NCI-H2171 treated with DMSO at 0.1 percent for 48 hours (cell line): ENCODE results near the gene NKTR.

Source experiments
- DNase-seq: peaks from one replicate; lab custom pipeline; 2025; lab: John Stamatoyannopoulos, UW

Gene NKTR

GRCh38 chr3:42651248-42652091, 51.0 kb downstream of the NKTR start:
- no peak for DNase-seq

GRCh38 chr3:42652251-42652610, 51.7 kb downstream of the NKTR start:
- no peak for DNase-seq

DNA sequence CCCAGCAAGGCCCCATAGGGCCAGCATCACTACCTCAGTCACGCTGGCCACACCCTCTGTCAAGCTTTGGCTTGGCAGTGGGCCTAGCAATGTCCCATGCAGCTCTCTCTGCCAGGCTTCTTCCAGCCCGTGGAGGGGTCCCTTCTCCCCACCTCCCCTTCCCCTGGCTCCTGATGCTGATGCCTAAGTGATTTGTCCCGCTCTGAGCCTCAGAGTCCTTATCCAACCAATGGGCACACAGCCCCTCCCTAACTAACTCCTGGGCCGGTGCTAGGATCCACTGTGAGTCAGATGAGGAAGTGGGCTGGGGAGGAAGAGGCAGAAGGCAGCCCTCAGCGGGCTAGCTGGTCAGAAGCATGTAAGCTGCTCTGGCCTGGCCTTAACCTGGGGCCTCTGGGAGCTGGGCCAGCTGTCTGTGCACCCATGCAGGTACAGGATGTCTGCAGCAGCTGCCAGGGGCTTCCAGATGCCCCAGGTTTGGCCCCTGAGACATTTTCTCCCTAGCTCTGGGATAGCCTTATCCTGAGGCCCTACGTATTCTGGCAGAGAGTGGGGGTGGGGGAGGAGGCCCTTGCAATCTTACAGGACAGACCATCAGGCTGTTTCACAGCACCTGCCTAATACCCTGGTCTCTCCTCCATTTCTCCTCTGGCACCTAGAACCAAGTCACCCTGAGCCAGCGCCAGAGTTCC, 52.3 kb downstream of the NKTR start:
- DNase-seq, result peak; percentile 6

DNA sequence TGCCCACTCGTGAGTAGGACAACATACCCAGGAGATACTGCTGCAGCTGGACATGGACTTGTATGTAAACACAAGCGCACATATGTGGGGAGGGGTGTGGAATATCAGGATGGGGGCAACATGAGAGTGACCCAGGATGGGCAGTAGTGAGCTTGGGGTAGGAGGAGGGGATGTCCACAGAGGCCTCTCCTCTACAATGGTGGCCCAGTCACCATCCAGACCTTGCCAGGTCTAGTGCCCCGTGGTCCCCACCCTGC, 52.7 kb downstream of the NKTR start:
- DNase-seq, result no peak

- no peak for DNase-seq
Observed at GRCh38 chr3:42653560-42654330, 53.3 kb downstream of the NKTR start, which contains the start of gene ZBTB47. TSS of gene ZBTB47 (plus strand) at chr3:42653697. CDS start at chr3:42658356, 4,659 bp downstream.

DNA sequence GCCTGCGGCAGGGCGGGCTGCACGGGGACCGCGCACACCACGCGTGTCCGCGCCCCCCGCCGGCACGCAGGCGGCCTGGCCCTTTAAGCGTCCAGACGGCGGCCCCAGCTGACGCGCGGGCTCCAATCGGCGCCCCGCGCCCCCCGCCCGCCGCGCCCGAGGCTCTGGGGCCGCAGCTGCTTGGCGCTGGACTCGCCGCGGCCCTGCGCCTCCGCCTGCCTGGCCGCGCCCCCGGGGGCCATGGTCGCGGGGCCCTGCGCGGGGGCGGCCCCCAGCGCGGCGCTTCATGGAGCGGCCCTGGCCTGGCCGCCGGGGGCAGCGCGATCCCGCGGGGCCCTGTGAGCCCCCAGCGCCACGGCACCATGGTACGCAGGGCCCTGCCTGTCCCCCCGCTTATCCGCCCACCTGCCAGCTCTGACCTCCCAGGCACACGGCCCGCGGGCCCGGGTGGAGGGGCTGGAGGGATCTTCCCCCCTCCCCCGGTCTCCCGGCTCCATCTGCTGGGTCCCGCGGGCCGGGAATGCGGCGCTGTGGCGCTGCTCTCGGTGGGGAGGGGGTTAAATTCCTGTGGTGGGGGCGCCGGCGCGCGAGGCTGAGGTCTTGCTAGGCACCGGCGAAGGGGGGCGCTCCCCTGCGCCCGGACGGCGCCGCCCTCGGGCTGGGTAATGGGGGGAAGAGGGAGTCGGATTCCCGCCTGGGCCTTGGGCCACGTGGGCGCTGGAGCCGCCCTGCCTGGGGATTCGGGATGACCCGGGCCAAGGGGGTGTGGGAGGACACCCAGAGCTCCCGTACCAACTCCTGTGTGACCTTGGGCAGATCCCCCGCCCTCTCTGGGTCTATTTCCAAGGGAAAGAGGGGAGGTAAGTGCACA, 54.1 kb downstream of the NKTR start:
- DNase-seq, result no peak

- no peak for DNase-seq
Observed at GRCh38 chr3:42655331-42655888, 54.9 kb downstream of the NKTR start.

- no peak for DNase-seq
Observed at GRCh38 chr3:42655980-42656679, 55.6 kb downstream of the NKTR start.

GRCh38 chr3:42656680-42657610, 56.5 kb downstream of the NKTR start:
- no peak for DNase-seq

DNA sequence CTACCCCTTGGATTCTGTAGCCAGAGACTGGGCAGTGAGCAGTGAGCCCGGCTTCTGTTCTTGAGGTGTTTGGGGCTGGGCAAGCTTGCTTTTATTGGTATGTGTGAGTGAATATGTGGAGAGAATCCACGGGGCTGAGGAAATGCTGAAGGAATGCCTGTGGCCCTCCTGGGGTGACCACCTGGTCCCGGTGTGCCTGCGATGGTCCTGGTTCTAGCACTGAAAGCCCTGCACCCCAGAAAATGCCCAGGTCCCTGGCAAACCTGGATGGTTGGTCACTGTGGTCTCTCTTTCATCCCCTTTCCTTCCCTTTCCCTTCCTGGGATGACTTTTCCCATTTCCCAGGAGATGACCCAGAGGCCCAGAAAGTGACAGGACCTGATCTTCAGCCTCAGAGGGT, 57.2 kb downstream of the NKTR start:
- DNase-seq, result no peak

GRCh38 chr3:42658091-42658770, 57.7 kb downstream of the NKTR start:
- DNase-seq, result no peak

DNA sequence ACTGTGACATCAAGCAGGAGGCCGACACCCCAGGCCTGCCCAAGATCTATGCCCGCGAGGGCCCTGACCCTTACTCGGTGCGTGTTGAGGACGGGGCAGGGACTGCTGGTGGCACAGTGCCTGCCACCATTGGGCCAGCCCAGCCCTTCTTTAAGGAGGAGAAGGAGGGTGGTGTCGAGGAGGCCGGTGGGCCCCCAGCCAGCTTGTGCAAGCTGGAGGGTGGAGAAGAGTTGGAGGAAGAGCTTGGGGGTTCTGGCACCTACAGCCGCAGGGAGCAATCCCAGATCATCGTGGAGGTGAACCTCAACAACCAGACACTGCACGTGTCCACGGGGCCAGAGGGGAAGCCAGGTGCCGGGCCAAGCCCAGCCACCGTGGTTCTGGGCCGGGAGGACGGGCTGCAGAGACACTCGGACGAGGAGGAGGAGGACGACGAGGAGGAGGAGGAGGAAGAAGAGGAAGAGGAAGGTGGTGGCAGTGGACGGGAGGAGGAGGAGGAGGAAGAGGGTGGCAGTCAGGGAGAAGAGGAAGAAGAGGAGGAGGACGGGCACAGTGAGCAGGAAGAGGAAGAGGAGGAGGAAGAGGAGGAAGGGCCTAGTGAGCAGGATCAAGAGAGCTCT, 58.4 kb downstream of the NKTR start:
- no peak for DNase-seq

DNA sequence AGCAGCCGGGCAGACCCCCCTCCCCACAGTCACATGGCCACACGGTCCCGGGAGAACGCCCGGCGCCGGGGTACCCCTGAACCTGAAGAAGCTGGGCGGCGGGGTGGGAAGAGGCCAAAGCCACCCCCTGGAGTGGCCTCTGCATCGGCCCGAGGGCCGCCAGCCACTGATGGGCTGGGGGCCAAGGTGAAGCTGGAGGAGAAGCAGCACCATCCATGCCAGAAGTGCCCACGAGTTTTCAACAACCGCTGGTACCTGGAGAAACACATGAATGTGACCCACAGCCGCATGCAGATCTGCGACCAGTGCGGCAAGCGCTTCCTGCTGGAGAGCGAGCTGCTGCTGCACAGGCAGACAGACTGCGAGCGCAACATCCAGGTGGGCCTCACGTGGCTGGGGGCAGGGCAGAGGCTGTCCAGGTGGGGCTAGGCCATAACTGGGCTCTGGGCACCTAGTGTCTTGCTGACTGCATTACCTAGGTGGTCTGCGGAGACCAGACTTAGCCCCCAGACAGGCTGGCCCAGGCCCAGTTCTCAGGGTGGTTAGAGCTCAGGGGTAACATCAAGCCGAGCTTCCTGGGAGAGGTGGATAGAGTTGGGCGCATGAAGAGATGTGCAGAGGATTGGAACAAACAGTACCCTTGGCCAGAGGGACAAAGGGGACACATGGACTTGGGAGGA, 59.1 kb downstream of the NKTR start:
- DNase-seq, result no peak

DNA sequence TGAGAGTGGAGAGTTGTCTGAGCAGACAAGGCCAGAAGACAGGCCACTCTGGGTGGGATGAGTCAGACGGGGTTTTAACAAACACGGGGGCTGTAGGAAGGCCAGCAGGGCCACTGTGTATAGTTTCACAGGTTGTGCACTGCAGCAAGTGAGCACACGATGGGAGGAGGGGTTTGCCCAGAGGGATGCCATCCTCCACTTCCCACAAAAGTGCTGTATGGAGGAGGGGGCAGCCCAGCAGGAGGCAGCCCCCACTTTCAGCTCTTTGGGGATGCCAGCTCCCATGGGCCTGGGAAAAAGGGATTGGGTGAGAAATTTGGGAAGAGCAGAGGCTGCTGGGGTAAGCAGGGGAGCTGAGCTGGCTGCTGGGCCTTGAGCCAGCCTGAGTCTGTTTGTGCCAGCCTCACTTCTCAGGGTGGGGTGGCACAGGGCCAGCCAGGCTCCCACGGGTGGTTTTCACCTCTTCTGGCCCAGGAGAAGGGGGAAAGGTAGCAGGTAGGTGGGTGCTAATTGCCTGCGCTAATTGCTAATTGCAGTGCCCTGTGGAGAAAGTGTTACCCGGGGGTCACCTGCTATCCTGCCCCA, 59.7 kb downstream of the NKTR start:
- no peak for DNase-seq

DNA sequence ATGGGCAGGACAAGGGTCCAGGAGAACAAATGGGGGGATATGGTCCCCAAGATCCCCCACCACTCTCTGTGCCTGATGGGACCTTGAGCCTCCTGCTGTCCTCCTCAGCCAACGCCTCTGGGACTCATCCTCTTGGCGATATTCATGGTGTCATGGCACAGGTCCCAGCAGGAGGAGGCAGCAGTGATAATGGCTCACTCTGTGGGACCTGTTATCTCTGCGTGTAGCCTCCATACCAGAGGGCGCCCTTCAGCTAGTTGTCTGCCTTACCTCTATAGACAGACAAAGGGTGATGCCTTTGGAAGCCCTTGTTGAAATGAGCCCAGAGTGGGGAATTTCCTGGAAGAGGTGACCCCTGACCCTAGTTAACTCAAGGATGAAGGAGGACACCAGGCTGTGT, 60.4 kb downstream of the NKTR start:
- DNase-seq, result no peak

GRCh38 chr3:42661593-42662022, 61.1 kb downstream of the NKTR start:
- no peak for DNase-seq

- DNase-seq, result no peak
Observed at GRCh38 chr3:42662037-42662812, 61.7 kb downstream of the NKTR start.
